OCI-LY1 (cell line): ENCODE measurements around the gene FAM111B.

ENCODE experiments used
- CTCF ChIP-seq: fragments of 200-600 bp; sonication (generic), shearing (Covaris generic); IDR thresholded peaks from 2 replicates; pipeline ENCODE4 v1.5.1; 2017; ENCODE audit warnings: mild to moderate bottlenecking, antibody characterized with exemption, low read length, moderate library complexity, mixed read lengths
- EZH2 ChIP-seq: fragments of 200-600 bp; sonication (generic), shearing (Covaris generic); IDR thresholded peaks from 2 replicates; pipeline ENCODE4 v1.8.0; 2017; ENCODE audit warnings: borderline replicate concordance, mixed run types, mild to moderate bottlenecking, antibody characterized with exemption, low read length, moderate library complexity, mixed read lengths

- TF ChIP-seq CTCF (no peak), EZH2 (no peak)
Measured at GRCh38 chr11:59078435-59078834, 28.6 kb upstream of the FAM111B start.
